SU-DHL-6 (cell line): Measurements from ENCODE around the gene EPHB4.

Experiments
- H2AFZ ChIP-seq: fragments of 200-600 bp; sonication (generic); 2 replicates; pipeline ENCODE4 v1.6.1; 2014; ENCODE audit warnings: low read depth, mild to moderate bottlenecking, moderate library complexity, mixed read lengths, antibody characterized with exemption, low read length; ENCODE audit not compliant: severe bottlenecking
- H3F3A ChIP-seq: fragments of 200-600 bp; shearing (Covaris generic); 2 replicates; pipeline ENCODE4 v1.6.0; 2016; ENCODE audit warnings: antibody characterized with exemption, mild to moderate bottlenecking; ENCODE audit not compliant: insufficient read depth
- H3K27ac ChIP-seq: fragments of 200-600 bp; sonication (generic); 2 replicates; pipeline ENCODE4 v1.5.1; 2016; ENCODE audit warnings: low read depth, mild to moderate bottlenecking, low read length, moderate library complexity, mixed read lengths
- H3K27me3 ChIP-seq: fragments of 200-600 bp; sonication (generic), shearing (Covaris generic); 2 replicates; pipeline ENCODE4 v1.6.0; 2014; ENCODE audit warnings: mild to moderate bottlenecking, low read length
- H3K36me3 ChIP-seq: fragments of 200-600 bp; sonication (generic); 2 replicates; pipeline ENCODE4 v1.6.1; 2014; ENCODE audit warnings: mild to moderate bottlenecking, low read length, mixed read lengths
- H3K4me2 ChIP-seq: fragments of 300-600, 200-600 bp; shearing (Covaris generic), sonication (generic); 2 replicates; pipeline ENCODE4 v1.6.0; 2014; ENCODE audit warnings: low read length, low read depth, mild to moderate bottlenecking; ENCODE audit not compliant: poor library complexity, severe bottlenecking
- H3K4me3 ChIP-seq: fragments of 200-600 bp; sonication (generic); 2 replicates; pipeline ENCODE4 v1.5.1; 2014; ENCODE audit warnings: antibody characterized with exemption, low read length, mild to moderate bottlenecking, mixed read lengths; ENCODE audit not compliant: insufficient read depth, poor library complexity, severe bottlenecking
- H3K79me2 ChIP-seq: fragments of 200-600 bp; sonication (generic); 2 replicates; pipeline ENCODE4 v1.6.1; 2014; ENCODE audit warnings: mild to moderate bottlenecking, low read length, moderate library complexity; ENCODE audit not compliant: insufficient read depth
- H3K9ac ChIP-seq: fragments of 200-600 bp; sonication (generic); 2 replicates; pipeline ENCODE4 v1.7.0; 2014; ENCODE audit warnings: mild to moderate bottlenecking, low read length
- H3K9me2 ChIP-seq: fragments of 200-600 bp; sonication (generic); replicated peaks from 2 replicates; pipeline ENCODE4 v1.6.1; 2014; ENCODE audit warnings: low read length; ENCODE audit not compliant: insufficient read depth
- H3K9me3 ChIP-seq: fragments of 200-600 bp; sonication (generic); 2 replicates; pipeline ENCODE4 v1.6.1; 2014; ENCODE audit warnings: low read length, mixed read lengths; ENCODE audit not compliant: insufficient read depth
- H4K20me1 ChIP-seq: fragments of 200-600 bp; sonication (generic); 2 replicates; pipeline ENCODE4 v1.6.1; 2014; ENCODE audit warnings: low read depth, mild to moderate bottlenecking, antibody characterized with exemption, low read length, moderate library complexity, mixed read lengths
- EZH2phosphoT487 ChIP-seq: fragments of 200-600 bp; sonication (generic), shearing (Covaris generic); conservative IDR thresholded peaks from 2 replicates; pipeline ENCODE4 v1.6.1; 2018; ENCODE audit warnings: mild to moderate bottlenecking, antibody characterized with exemption, low read length, moderate library complexity, mixed read lengths
- TF ChIP-seq, protein P1 (sequence below): fragments of 200-600 bp; sonication (generic); IDR thresholded peaks from one replicate; pipeline ENCODE4 v1.5.1; 2017; ENCODE audit warnings: antibody characterized with exemption, mild to moderate bottlenecking, low read length, moderate library complexity; ENCODE audit not compliant: insufficient read depth, poor library complexity, severe bottlenecking

Gene EPHB4

DNA sequence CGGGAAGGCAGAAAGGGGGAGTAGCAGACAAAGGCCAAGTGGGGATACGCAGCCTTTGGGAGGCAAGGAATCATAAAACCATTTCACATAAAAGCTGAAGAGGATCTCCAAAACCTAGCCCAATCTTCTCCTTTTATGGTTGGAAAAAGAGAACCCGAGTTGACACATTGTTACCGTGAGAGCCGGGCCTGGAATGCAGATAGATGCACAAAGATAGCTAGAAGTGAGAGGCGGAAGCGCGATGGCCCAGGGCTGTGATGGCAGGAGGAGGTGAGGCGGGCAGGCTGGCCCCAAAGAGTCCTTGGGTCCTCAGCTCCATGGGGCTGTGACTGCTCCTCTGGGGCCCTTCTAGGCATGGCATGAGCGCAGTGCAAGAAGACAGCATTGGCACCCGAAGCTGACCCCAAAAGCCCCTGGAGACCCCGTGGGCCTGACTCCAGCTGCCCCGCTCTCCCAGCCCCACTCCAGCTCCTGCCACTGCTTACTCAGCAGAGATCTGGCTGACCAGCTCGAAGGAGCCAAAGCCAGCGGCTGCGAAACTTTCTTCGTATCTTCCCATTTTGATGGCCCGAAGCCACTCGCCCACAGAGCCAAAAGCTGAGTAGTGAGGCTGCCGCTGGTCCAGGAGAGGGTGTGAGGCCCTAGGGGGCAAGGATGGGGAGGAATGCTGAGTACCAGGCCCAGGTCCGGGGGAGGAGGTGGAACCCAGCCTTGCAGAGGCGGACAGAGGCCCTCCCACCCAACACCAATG, 22.5 kb downstream of the EPHB4 start:
- H3K79me2 ChIP-seq = no peaks in the 10 kb centered on the region
- no peak overlapping the region for H3K4me2 ChIP-seq
- no peaks in the 10 kb centered on the region for H4K20me1 ChIP-seq
- H3K9me3 ChIP-seq = no peaks in the 10 kb centered on the region
- H3K27ac ChIP-seq = no peak overlapping the region
- H3K27me3 ChIP-seq = no peaks in the 10 kb centered on the region
- no peak overlapping the region for H3K9ac ChIP-seq
- no peak overlapping the region for H3K4me3 ChIP-seq
- no peaks in the 10 kb centered on the region for H3F3A ChIP-seq
- no peak overlapping the region for H2AFZ ChIP-seq
- H3K9me2 ChIP-seq = no peaks in the 10 kb centered on the region
- TF ChIP-seq, protein P1, sequence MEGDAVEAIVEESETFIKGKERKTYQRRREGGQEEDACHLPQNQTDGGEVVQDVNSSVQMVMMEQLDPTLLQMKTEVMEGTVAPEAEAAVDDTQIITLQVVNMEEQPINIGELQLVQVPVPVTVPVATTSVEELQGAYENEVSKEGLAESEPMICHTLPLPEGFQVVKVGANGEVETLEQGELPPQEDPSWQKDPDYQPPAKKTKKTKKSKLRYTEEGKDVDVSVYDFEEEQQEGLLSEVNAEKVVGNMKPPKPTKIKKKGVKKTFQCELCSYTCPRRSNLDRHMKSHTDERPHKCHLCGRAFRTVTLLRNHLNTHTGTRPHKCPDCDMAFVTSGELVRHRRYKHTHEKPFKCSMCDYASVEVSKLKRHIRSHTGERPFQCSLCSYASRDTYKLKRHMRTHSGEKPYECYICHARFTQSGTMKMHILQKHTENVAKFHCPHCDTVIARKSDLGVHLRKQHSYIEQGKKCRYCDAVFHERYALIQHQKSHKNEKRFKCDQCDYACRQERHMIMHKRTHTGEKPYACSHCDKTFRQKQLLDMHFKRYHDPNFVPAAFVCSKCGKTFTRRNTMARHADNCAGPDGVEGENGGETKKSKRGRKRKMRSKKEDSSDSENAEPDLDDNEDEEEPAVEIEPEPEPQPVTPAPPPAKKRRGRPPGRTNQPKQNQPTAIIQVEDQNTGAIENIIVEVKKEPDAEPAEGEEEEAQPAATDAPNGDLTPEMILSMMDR = no peak
- no peak for TF ChIP-seq EZH2phosphoT487
- no peaks in the 10 kb centered on the region for H3K36me3 ChIP-seq

- H3K79me2 ChIP-seq = no peaks in the 10 kb centered on the region
- peak overlapping the region; percentile 39 for H3K4me2 ChIP-seq
- TF ChIP-seq EZH2phosphoT487 = no peak
- TF ChIP-seq, protein P1 = no peak
- H3F3A ChIP-seq = no peaks in the 10 kb centered on the region
- no peaks in the 10 kb centered on the region for H3K9me3 ChIP-seq
- H3K4me3 ChIP-seq = no peak overlapping the region
- no peaks in the 10 kb centered on the region for H3K36me3 ChIP-seq
- H4K20me1 ChIP-seq = no peaks in the 10 kb centered on the region
- peak overlapping the region; percentile 28; the same call in 1 of the 2 replicates for H3K9ac ChIP-seq
- H3K9me2 ChIP-seq = no peaks in the 10 kb centered on the region
- H2AFZ ChIP-seq = peak overlapping the region; percentile 29
- H3K27ac ChIP-seq = no peak overlapping the region
- no peaks in the 10 kb centered on the region for H3K27me3 ChIP-seq
These were observed 23.7 kb downstream of the EPHB4 start for GRCh38 chr7:100803398-100804161.

DNA sequence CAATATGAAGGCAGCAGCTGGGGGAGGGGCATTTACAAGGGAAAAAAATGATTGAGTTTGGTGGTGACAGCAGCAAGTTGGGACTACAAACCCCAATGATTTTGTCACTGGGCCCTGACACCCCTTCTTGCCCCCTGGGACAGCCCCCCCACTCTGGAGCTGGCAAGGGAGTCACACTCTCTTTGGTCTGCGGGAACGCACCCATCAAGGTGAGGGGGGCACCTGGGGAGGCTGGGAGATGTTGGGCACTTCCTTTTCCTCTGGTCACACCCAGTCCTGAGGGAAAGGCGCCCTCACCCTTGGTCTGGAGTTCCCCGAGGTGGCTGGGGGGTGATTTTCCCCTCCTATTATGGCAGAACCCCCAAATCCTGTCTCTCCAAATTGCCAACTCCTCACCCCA, 24.4 kb downstream of the EPHB4 start:
- no peak overlapping the region for H2AFZ ChIP-seq
- H4K20me1 ChIP-seq = no peaks in the 10 kb centered on the region
- H3K79me2 ChIP-seq = no peaks in the 10 kb centered on the region
- no peak for TF ChIP-seq EZH2phosphoT487
- TF ChIP-seq, protein P1 = no peak
- no peaks in the 10 kb centered on the region for H3K9me2 ChIP-seq
- no peaks in the 10 kb centered on the region for H3F3A ChIP-seq
- no peaks in the 10 kb centered on the region for H3K9me3 ChIP-seq
- H3K36me3 ChIP-seq = no peaks in the 10 kb centered on the region
- no peaks in the 10 kb centered on the region for H3K27me3 ChIP-seq
- H3K4me2 ChIP-seq = peak overlapping the region; percentile 39
- H3K9ac ChIP-seq = peak overlapping the region; percentile 28; the same call in 1 of the 2 replicates
- H3K27ac ChIP-seq = no peak overlapping the region
- no peak overlapping the region for H3K4me3 ChIP-seq
